DOHH2 (cell line): ENCODE measurements around the gene CLIC4.
"Not testable (repeated sequence)": the region's sequence is repeated elsewhere in the genome, so short reads cannot be mapped to it uniquely, and the experiment has no call there.

ENCODE experiments used
- EZH2phosphoT487 ChIP-seq: fragments of 200-600 bp; sonication (generic); IDR thresholded peaks from 2 replicates; pipeline ENCODE4 v1.6.1; 2017; ENCODE audit warnings: borderline replicate concordance, mild to moderate bottlenecking, antibody characterized with exemption, low read length, moderate library complexity, mixed read lengths
- TF ChIP-seq, protein P1 (sequence below): fragments of 200-600 bp; sonication (generic); IDR thresholded peaks from one replicate; pipeline ENCODE4 v1.5.1; 2014; ENCODE audit warnings: antibody characterized with exemption, mild to moderate bottlenecking, low read depth, low read length; ENCODE audit not compliant: poor library complexity, severe bottlenecking

DNA sequence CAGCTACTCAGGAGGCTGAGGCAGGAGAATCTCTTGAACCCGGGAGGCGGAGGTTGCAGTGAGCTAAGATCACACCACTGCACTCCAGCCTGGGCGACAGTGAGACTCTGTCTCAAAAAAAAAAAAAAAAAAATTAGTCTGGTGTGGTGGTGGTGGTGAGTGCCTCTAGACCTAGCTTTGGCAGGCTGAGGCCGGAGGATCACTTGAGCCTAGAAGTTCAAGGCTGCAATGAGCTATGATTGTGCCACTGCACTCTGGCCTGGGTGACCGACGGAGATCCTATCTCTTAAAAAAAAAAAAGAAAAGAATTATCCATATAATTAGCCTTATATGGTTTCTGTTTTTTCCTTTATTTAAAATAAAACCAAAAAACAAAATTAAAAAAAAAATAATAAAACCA, 10.1 kb downstream of the CLIC4 start:
- TF ChIP-seq, protein P1, sequence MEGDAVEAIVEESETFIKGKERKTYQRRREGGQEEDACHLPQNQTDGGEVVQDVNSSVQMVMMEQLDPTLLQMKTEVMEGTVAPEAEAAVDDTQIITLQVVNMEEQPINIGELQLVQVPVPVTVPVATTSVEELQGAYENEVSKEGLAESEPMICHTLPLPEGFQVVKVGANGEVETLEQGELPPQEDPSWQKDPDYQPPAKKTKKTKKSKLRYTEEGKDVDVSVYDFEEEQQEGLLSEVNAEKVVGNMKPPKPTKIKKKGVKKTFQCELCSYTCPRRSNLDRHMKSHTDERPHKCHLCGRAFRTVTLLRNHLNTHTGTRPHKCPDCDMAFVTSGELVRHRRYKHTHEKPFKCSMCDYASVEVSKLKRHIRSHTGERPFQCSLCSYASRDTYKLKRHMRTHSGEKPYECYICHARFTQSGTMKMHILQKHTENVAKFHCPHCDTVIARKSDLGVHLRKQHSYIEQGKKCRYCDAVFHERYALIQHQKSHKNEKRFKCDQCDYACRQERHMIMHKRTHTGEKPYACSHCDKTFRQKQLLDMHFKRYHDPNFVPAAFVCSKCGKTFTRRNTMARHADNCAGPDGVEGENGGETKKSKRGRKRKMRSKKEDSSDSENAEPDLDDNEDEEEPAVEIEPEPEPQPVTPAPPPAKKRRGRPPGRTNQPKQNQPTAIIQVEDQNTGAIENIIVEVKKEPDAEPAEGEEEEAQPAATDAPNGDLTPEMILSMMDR = not testable (repeated sequence)
- not testable (repeated sequence) for TF ChIP-seq EZH2phosphoT487
